K562 (cell line): ENCODE measurements around the gene OCA2. TPM values are rescaled to one million over a fixed set of nuclear protein-coding genes. Genes with fewer than 3 reads are reported as not detected.
A peak's percentile ranks its signal among the peaks of the same experiment; 100 is the strongest.

Experiments
- ATAC-seq: fragments of 200-7000 bp; cut with Tn5 transposase; 3 replicates; pipeline ENCODE4 v1.9.1; 2020; ENCODE audit warnings: moderate library complexity
- BruUV-seq: library from RNA; stranded (reverse); fragments of 400-500 nt; replicated peaks from 2 replicates; lab custom pipeline; 2021; lab: Mats Ljungman, UMichigan
- CTCF ChIA-PET: fragments of 300-600 bp; formaldehyde crosslinking; extraction: SDS; loops from one replicate; lab custom pipeline; 2021; ENCODE audit warnings: low intra/inter-chr PET ratio; lab: Yijun Ruan, JAX
- POLR2A ChIA-PET: fragments of 300-600, 350-650 bp; sonication (Branson Sonifier 250); formaldehyde crosslinking; extraction: SDS; loops from one replicate; lab custom pipeline; 2021; ENCODE audit warnings: antibody characterized with exemption, inconsistent platforms; lab: Yijun Ruan, JAX
- DNase-seq, 4 experiments: peaks; one replicate each; pipeline versions ENCODE4 v3.0.0 to v3.0.0-alpha.2; 2011 to 2018; ENCODE audit warnings: low spot score in 3 of 4, mixed read lengths in 3 of 4; ENCODE audit errors: extremely low read depth in 1 of 4
- FAIRE-seq: peaks from 2 replicates; lab custom pipeline; 2011; peaks lifted over from hg19 to GRCh38; lab: Jason Lieb, UNC
- H2AFZ ChIP-seq: 2 replicates; pipeline ENCODE4 v1.6.0; 2011; ENCODE audit warnings: low read depth, low read length, control low read depth, inconsistent platforms
- H3K27ac ChIP-seq: fragments of 200-600 bp; 3 replicates; pipeline ENCODE4 v1.8.0; 2011; ENCODE audit warnings: low read depth, mild to moderate bottlenecking, control low read depth, inconsistent platforms, low read length, moderate library complexity, mixed read lengths; ENCODE audit errors: extremely low read depth
- H3K27me3 ChIP-seq, 2 experiments: fragments of 300-600 bp in 1 of 2; 2 replicates in 1 of 2; 3 replicates in 1 of 2; pipeline versions ENCODE4 v1.6.0 to v1.8.0; 2011; ENCODE audit warnings: inconsistent platforms in 2 of 2, low read length in 2 of 2, mild to moderate bottlenecking in 1 of 2, mixed read lengths in 1 of 2, moderate library complexity in 1 of 2; ENCODE audit not compliant: control insufficient read depth in 2 of 2, insufficient read depth in 2 of 2
- H3K36me3 ChIP-seq: fragments of 300-600 bp; 3 replicates; pipeline ENCODE4 v1.8.0; 2011; ENCODE audit warnings: mild to moderate bottlenecking, low read length, inconsistent platforms; ENCODE audit not compliant: control insufficient read depth, insufficient read depth
- H3K4me1 ChIP-seq, 2 experiments: fragments of 200-600 bp in 1 of 2; replicated peaks in 1 of 2; 2 replicates in 1 of 2; 3 replicates in 1 of 2; pipeline versions ENCODE4 v1.5.1 to v1.8.0; 2011; ENCODE audit warnings: inconsistent platforms in 2 of 2, low read length in 2 of 2, mild to moderate bottlenecking in 1 of 2, mixed read lengths in 1 of 2, moderate library complexity in 1 of 2; ENCODE audit not compliant: control insufficient read depth in 2 of 2, insufficient read depth in 2 of 2
- H3K4me2 ChIP-seq: 2 replicates; pipeline ENCODE4 v1.6.1; 2011; ENCODE audit warnings: low read length, control low read depth, inconsistent platforms, mixed read lengths; ENCODE audit not compliant: insufficient read depth
- H3K4me3 ChIP-seq: fragments of 200-600 bp; sonication (generic), shearing (Covaris generic); 2 replicates; pipeline ENCODE4 v1.5.1; 2016; ENCODE audit warnings: control low read depth, inconsistent platforms
- H3K79me2 ChIP-seq: fragments of 200-600 bp; 3 replicates; pipeline ENCODE4 v1.8.0; 2011; ENCODE audit warnings: low read length, inconsistent platforms; ENCODE audit not compliant: control insufficient read depth, insufficient read depth
- H3K9ac ChIP-seq, 2 experiments: 2 replicates each; pipeline versions ENCODE4 v1.6.0 to v1.6.1; 2011; ENCODE audit warnings: low read depth in 2 of 2, low read length in 2 of 2, control low read depth in 1 of 2, inconsistent platforms in 1 of 2, mild to moderate bottlenecking in 1 of 2, mixed read lengths in 1 of 2; ENCODE audit not compliant: insufficient read depth in 1 of 2
- H3K9me1 ChIP-seq: one replicate; pipeline ENCODE4 v1.6.0; 2011; ENCODE audit warnings: inconsistent platforms, mild to moderate bottlenecking, low read length, moderate library complexity; ENCODE audit not compliant: control insufficient read depth, insufficient read depth
- H3K9me3 ChIP-seq: replicated peaks from 2 replicates; pipeline ENCODE4 v1.5.1; 2011; ENCODE audit warnings: low read depth, low read length, inconsistent platforms; ENCODE audit not compliant: control insufficient read depth, insufficient read depth
- H4K20me1 ChIP-seq: replicated peaks from 2 replicates; pipeline ENCODE4 v1.6.1; 2011; ENCODE audit warnings: low read length, inconsistent platforms, mixed read lengths; ENCODE audit not compliant: control insufficient read depth, insufficient read depth
- ARID2 ChIP-seq: fragments of 450-650 bp; IDR thresholded peaks from 2 replicates; pipeline ENCODE4 v1.6.1; 2017; ENCODE audit warnings: antibody characterized with exemption, mild to moderate bottlenecking
- ATF7 ChIP-seq: fragments of 450-650 bp; IDR thresholded peaks from 2 replicates; pipeline ENCODE4 v1.7.1; 2014; ENCODE audit warnings: mild to moderate bottlenecking, moderate library complexity
- JUND ChIP-seq, 2 experiments: IDR thresholded peaks; 2 replicates in 1 of 2; 3 replicates in 1 of 2; pipeline ENCODE4 v1.6.1; 2011; ENCODE audit warnings: borderline replicate concordance in 2 of 2, low read depth in 2 of 2, low read length in 2 of 2, improper control_type of control experiment in 1 of 2, missing biosample characterization in 1 of 2, missing genetic modification characterization in 1 of 2, missing genetic modification reagents in 1 of 2
- KDM4B ChIP-seq, 2 experiments: fragments of 450-650 bp in 1 of 2; sonication (generic) in 1 of 2; IDR thresholded peaks; 2 replicates each; pipeline ENCODE4 v1.6.1; 2016 to 2017; ENCODE audit warnings: borderline replicate concordance in 2 of 2, antibody characterized with exemption in 1 of 2, low read depth in 1 of 2, mild to moderate bottlenecking in 1 of 2
- MAZ ChIP-seq, 2 experiments: fragments of 450-650 bp in 1 of 2; sonication (generic) in 1 of 2; formaldehyde crosslinking; IDR thresholded peaks in 1 of 2; conservative IDR thresholded peaks in 1 of 2; 2 replicates each; pipeline versions ENCODE4 v1.4.0 to v1.5.0; 2020; ENCODE audit warnings: mild to moderate bottlenecking in 1 of 2, missing genetic modification reagents in 1 of 2
- RB1 ChIP-seq: fragments of 450-650 bp; IDR thresholded peaks from 2 replicates; pipeline ENCODE4 v1.6.1; 2017; ENCODE audit warnings: low read depth, mild to moderate bottlenecking
- RCOR1 ChIP-seq, 2 experiments: IDR thresholded peaks; 2 replicates each; pipeline ENCODE4 v1.6.1; 2012; ENCODE audit warnings: low read depth in 2 of 2, low read length in 2 of 2, borderline replicate concordance in 1 of 2, improper control_type of control experiment in 1 of 2
- THRAP3 ChIP-seq: fragments of 450-650 bp; IDR thresholded peaks from 2 replicates; pipeline ENCODE4 v1.6.1; 2016; ENCODE audit warnings: mild to moderate bottlenecking, inconsistent platforms, borderline replicate concordance
- ZNF436 ChIP-seq: fragments of 250-450, 450-650 bp; sonication (Bioruptor Pico); formaldehyde crosslinking; IDR thresholded peaks from 2 replicates; pipeline ENCODE4 v1.7.0; 2020; ENCODE audit warnings: mild to moderate bottlenecking
- WGBS: fragments of 100-300 bp; shearing (Covaris generic); methylation state at CpG from one replicate; pipeline ENCODE4 v1.1.6; 2016; ENCODE audit warnings: low coverage, mixed read lengths; ENCODE audit not compliant: insufficient coverage; ENCODE audit errors: missing lambda C conversion rate; 5-methylcytosine and 5-hydroxymethylcytosine counted together
- in situ Hi-C: fragments of 300-500 bp; cut with MboI; formaldehyde crosslinking; loops from 4 replicates; pipeline ENCODE4 v1.15.0; 2018; ENCODE audit warnings: inconsistent platforms, mixed read lengths
- intact Hi-C: fragments of 100-400 bp; cut with micrococcal nuclease; formaldehyde crosslinking; loops from 2 replicates; pipeline ENCODE4 v1.14.2; 2022
- polyA plus RNA-seq, 8 experiments: library from polyadenylated mRNA; depleted of rRNA in 4 of 8; stranded (reverse) in 5 of 8; unstranded in 3 of 8; fragments of >200 nt; fragmentation: Nextera tagmentation in 2 of 8; fragmentation: Illumina TruSeq in 1 of 8; extraction: Ambion mirVana in 2 of 8; extraction: Trizol in 1 of 8; gene quantifications; 2 replicates each; pipeline versions ENCODE4 v1.2.1 to v1.2.3, GENCODE V29; 2011 to 2014; ENCODE audit warnings: inconsistent platforms in 1 of 8, missing spikeins in 1 of 8
- total RNA-seq, 7 experiments: library from RNA; depleted of rRNA in 6 of 7; stranded (reverse); fragments of >200 nt in 6 of 7; fragmentation: Illumina TruSeq in 2 of 7; extraction: Trizol in 2 of 7; gene quantifications; 2 replicates each; pipeline versions ENCODE4 v1.2.1 to v1.2.3, GENCODE V29; 2011 to 2021; ENCODE audit warnings: low replicate concordance in 1 of 7
- TF ChIP-seq, protein P1 (sequence below), 3 experiments: IDR thresholded peaks in 2 of 3; conservative IDR thresholded peaks in 1 of 3; 2 replicates each; pipeline ENCODE4 v1.5.1; 2011 to 2012; ENCODE audit warnings: low read length in 3 of 3, mild to moderate bottlenecking in 3 of 3, control low read depth in 2 of 3, improper control_type of control experiment in 1 of 3, inconsistent platforms in 1 of 3, low read depth in 1 of 3, mixed read lengths in 1 of 3, moderate library complexity in 1 of 3; ENCODE audit not compliant: insufficient read depth in 2 of 3

The OCA2 gene
- total and polyA plus RNA-seq, 9 of the 15 experiments (the other 6 are each of a cell fraction or from before 2014, with no cell fraction given), result 0.07 to 0.59 (median 0.17) TPM; not detected in 1

DNA sequence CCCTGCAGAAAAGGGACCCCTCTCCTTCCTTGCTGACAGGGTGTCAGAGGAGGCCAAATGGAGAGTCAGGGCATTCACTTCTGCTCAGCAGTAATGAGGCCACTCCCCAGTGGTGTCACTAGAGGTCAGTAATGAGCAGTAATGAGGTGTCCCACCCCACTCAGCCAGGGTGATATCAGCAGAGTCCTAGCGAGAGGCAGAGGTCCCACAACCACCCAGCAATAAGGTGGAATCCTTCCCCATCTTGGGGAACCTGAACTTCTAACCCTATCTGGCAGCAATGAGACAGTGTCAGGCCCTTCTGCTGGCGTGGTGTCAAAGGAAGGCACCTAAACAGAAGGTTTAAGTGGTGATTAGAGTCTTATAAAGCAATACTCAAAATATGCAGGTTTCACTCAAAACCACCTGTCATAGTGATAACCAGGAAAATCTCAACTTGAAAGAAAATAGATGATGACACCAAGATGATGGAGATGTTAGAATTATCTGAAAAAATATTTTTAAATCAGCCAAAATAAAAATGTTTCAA, 12.9 kb downstream of the OCA2 start:
- Histone ChIP-seq H3K4me2 (no peak overlapping the region), H3K27ac (no peak overlapping the region), H3K9me1 (no peaks in the 10 kb centered on the region), H3K27me3 (no peaks in the 10 kb centered on the region; a peak in 1 of 5 replicates), H3K4me3 (no peak overlapping the region), H3K9ac (no peak overlapping the region), H3K4me1 (no peaks in the 10 kb centered on the region), H3K79me2 (no peaks in the 10 kb centered on the region), H2AFZ (peak overlapping the region; percentile 64; the same call in 1 of the 2 replicates), H3K36me3 (no peaks in the 10 kb centered on the region), H4K20me1 (no peaks in the 10 kb centered on the region), H3K9me3 (peaks cover 5% of the 10 kb centered on the region)
- ChIA-PET POLR2A (no interaction called here), CTCF (no interaction called here)
- in situ Hi-C loops (no loop called here), intact Hi-C loops (loop anchor here (1.0 kb wide), 1 partner anchor 37 kb away; no protein-coding TSS in a partner anchor)
- ATAC-seq (peak; percentile 100), FAIRE-seq (peak; percentile 98), DNase-seq (peak; percentile 60 to 76 (median 68))
- WGBS, result 0% methylated on average over 2 of the region's 2 CpGs
- BruUV-seq, result no TSS peak
- 0 out of 4 replicates have a peak, but pooled peaks of 1 of the 2 experiments have one; percentile 27 for TF ChIP-seq MAZ (CRISPR knock-in tag; conservative IDR thresholded peaks at IDR 0.05 in 1 of 2, IDR thresholded peaks at IDR 0.05 in 1 of 2)
- no peak for TF ChIP-seq ZNF436 (CRISPR knock-in tag)
- peak; percentile 35; the same call in 1 of the 2 replicates for TF ChIP-seq JUND (IDR thresholded peaks at IDR 0.05; ENCODE audit: borderline replicate concordance, low read depth, low read length)
- TF ChIP-seq JUND (tag; IDR thresholded peaks at IDR 0.05; ENCODE audit: borderline replicate concordance, low read depth, low read length), result no peak; the same call in 2 of the 3 replicates
- 0 out of 2 replicates have a peak, but pooled peaks have one; percentile 13 for TF ChIP-seq ARID2
- TF ChIP-seq RB1, result 0 out of 2 replicates have a peak, but pooled peaks have one; percentile 21
- TF ChIP-seq RCOR1 (IDR thresholded peaks at IDR 0.05; ENCODE audit: borderline replicate concordance in 1 of 2, low read depth in 2 of 2, low read length in 2 of 2), result peak in 1 of 2 experiments; percentile 48; a peak in 1 of 4 replicates
- TF ChIP-seq, protein P1, sequence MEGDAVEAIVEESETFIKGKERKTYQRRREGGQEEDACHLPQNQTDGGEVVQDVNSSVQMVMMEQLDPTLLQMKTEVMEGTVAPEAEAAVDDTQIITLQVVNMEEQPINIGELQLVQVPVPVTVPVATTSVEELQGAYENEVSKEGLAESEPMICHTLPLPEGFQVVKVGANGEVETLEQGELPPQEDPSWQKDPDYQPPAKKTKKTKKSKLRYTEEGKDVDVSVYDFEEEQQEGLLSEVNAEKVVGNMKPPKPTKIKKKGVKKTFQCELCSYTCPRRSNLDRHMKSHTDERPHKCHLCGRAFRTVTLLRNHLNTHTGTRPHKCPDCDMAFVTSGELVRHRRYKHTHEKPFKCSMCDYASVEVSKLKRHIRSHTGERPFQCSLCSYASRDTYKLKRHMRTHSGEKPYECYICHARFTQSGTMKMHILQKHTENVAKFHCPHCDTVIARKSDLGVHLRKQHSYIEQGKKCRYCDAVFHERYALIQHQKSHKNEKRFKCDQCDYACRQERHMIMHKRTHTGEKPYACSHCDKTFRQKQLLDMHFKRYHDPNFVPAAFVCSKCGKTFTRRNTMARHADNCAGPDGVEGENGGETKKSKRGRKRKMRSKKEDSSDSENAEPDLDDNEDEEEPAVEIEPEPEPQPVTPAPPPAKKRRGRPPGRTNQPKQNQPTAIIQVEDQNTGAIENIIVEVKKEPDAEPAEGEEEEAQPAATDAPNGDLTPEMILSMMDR (IDR thresholded peaks at IDR 0.05 in 2 of 3, conservative IDR thresholded peaks at IDR 0.05 in 1 of 3; ENCODE audit: insufficient read depth in 2 of 3, low read depth in 1 of 3, low read length in 3 of 3), result peak; percentile 78 to 88 (median 83)
- TF ChIP-seq THRAP3, result no peak
- 0 out of 2 replicates have a peak, but pooled peaks have one; percentile 23 for TF ChIP-seq ATF7
- TF ChIP-seq KDM4B (IDR thresholded peaks at IDR 0.05; ENCODE audit: borderline replicate concordance in 2 of 2, low read depth in 1 of 2), result no peak
